NT2/D1 (cell line): ENCODE results near the gene COL23A1.

Experiments
- DNase-seq: peaks from one replicate; pipeline ENCODE4 v3.0.0-alpha.2; 2011; ENCODE audit warnings: low read depth, low spot score
- H3K27me3 ChIP-seq: 2 replicates; pipeline ENCODE4 v1.6.0; 2011; ENCODE audit warnings: mild to moderate bottlenecking; ENCODE audit not compliant: insufficient read length, insufficient read depth
- H3K36me3 ChIP-seq: 2 replicates; pipeline ENCODE4 v1.6.1; 2011; ENCODE audit warnings: mild to moderate bottlenecking, low read length, mixed read lengths; ENCODE audit not compliant: insufficient read depth, insufficient read length
- H3K4me1 ChIP-seq: 2 replicates; pipeline ENCODE4 v1.5.1; 2011; ENCODE audit not compliant: insufficient read depth, insufficient read length
- H3K4me3 ChIP-seq: 2 replicates; pipeline ENCODE4 v1.5.1; 2011; ENCODE audit warnings: low read depth; ENCODE audit not compliant: insufficient read length
- H3K9ac ChIP-seq: 2 replicates; pipeline ENCODE4 v1.6.0; 2011; ENCODE audit warnings: low read depth; ENCODE audit not compliant: insufficient read length
- H3K9me3 ChIP-seq: 2 replicates; pipeline ENCODE4 v1.5.1; 2011; ENCODE audit warnings: mild to moderate bottlenecking, low read length; ENCODE audit not compliant: insufficient read depth
- SUZ12 ChIP-seq: IDR thresholded peaks from 2 replicates; pipeline ENCODE4 v1.6.1; 2011; ENCODE audit not compliant: insufficient read length, insufficient read depth; ENCODE audit errors: extremely low read depth
- YY1 ChIP-seq: IDR thresholded peaks from 2 replicates; pipeline ENCODE4 v1.6.1; 2011; ENCODE audit not compliant: insufficient read length, insufficient read depth
- ZNF274 ChIP-seq: IDR thresholded peaks from 2 replicates; pipeline ENCODE4 v1.6.1; 2011; ENCODE audit warnings: mild to moderate bottlenecking, low read depth, low read length

Gene COL23A1

DNA sequence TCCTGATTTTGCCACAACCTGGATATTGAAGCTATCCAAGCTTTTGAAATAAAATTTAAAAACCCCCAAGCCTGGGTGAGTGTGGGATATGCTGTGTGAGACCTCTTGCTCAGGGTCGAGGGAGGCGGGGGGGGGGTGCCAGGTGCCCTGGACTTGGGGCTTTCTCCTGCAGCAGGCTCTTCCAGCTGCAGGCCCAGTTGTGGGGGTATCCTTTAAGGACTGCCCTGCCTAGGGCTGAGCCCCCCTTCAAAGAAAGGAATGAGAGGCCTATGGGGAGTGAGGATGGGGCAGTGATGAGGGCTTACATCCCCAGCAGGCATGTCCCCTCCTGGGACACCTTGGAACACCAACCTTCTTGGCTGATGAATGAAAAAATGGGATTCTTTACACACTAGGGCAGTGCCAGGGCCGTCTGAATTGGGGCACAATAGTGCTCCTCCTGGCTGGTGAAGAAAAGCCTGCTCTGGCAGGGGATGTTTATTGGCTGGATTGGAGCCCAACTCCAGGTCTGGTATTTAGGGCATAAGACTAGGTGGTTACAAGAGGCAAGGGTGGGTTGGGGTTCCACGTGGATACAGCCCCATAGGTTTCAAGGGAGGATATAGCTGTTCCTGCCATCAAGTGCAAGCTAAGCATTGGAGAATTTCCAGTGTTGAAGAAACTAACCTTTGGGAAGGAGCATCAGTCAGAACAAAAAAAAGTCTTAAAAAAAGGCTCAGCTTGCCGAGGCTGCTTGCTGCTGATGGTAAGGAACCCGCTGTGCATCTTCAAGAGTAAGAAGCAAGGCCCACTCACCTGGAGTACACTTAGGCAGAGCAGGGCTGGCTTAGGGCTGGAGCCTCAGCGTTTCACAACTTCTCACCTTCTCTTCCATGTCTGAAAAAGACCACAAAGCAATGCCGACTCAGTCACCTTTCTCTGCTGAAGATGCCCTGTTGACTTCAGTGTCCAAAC is 378.8 kb downstream of the COL23A1 start:
- no peaks in the 10 kb centered on the region for H3K9me3 ChIP-seq
- no peak overlapping the region for H3K4me3 ChIP-seq
- DNase-seq = no peak
- no peaks in the 10 kb centered on the region for H3K27me3 ChIP-seq
- peaks cover 92% of the 10 kb centered on the region for H3K36me3 ChIP-seq
- TF ChIP-seq ZNF274 = no peak
- TF ChIP-seq SUZ12 = no peak
- no peak for TF ChIP-seq YY1
- peaks cover 5% of the 10 kb centered on the region for H3K4me1 ChIP-seq
- no peak overlapping the region for H3K9ac ChIP-seq

DNA sequence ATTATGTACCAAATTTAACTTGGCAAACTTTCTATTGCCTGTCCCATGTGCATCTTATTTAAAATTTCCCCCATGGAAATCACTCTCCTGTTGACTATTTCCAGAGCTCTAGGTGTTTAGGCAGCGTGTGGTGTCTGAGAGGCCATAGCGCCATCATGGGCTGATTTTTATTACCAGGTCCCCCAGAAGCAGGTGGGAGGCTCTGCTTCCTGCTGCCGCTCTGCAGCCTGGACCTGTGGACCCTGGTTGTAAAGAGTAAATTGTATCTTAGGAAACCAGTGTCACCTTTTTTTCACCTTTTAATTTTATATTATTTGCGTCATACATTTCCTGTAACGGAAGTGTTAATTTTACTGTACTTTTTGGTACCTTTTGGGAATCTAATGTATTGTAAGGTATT is 379.5 kb downstream of the COL23A1 start:
- DNase-seq = no peak
- H3K9ac ChIP-seq = no peak overlapping the region
- H3K4me3 ChIP-seq = no peak overlapping the region
- peaks cover 93% of the 10 kb centered on the region for H3K36me3 ChIP-seq
- no peak for TF ChIP-seq SUZ12
- no peaks in the 10 kb centered on the region for H3K9me3 ChIP-seq
- H3K4me1 ChIP-seq = peaks cover 8% of the 10 kb centered on the region
- H3K27me3 ChIP-seq = no peaks in the 10 kb centered on the region

DNA sequence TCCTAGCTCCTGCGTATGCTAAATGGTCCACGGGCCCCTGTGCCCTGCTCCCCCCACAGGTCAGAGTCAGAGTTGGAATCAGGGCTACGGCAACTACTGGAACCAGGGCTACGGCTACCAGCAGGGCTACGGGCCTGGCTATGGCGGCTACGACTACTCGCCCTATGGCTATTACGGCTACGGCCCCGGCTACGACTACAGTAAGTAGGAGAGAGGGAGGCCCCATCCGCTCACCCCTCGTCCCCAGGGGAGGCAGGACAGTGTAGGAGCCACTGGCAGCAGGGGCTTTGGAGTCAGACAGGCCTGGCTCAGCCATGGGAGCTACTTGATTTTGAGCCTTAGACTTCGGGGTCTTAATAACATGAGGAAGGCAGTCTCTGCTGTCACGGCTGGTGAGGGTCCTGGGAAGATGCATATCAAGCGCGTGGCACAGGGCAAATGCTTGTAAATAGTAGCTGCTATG is 380.1 kb downstream of the COL23A1 start:
- H3K4me3 ChIP-seq = no peak overlapping the region
- TF ChIP-seq YY1 = no peak
- no peak for TF ChIP-seq SUZ12
- no peak for TF ChIP-seq ZNF274
- H3K4me1 ChIP-seq = peaks cover 8% of the 10 kb centered on the region
- H3K9me3 ChIP-seq = no peaks in the 10 kb centered on the region
- H3K9ac ChIP-seq = no peak overlapping the region
- no peak for DNase-seq
- no peaks in the 10 kb centered on the region for H3K27me3 ChIP-seq
- peaks cover 93% of the 10 kb centered on the region for H3K36me3 ChIP-seq

DNA sequence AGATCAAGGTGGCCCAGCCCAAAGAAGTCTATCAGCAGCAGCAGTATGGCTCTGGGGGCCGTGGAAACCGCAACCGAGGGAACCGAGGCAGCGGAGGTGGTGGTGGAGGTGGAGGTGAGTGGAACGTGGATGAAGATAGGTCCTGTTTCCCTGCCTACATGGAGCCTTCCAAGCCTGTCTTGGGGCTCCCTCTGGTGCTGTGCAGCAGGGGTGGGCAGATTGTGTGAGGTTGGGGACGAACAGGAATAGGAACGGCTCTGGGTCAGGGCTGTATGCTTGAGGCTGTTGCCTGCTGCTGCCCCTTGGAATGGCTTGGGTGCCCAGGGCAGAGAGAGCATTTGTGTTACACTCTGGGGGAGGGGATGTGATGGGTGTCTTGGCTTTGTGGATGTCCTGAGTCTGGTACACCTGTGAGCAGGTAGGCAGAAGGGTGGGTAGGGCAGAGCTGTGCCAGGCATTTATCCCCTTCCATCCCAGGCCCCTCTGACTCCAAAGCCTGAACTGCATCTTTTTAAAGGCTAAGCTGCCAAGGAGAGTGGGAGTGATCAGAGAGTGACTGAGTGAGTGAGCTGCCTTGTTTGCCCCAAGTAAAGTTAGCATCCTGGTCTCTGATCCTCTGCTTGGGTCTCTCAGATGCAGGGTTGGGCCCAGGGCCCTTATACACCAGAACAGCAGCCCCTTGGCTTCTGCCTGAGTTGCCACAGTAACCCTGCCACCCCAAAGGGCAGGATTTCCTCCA is 380.7 kb downstream of the COL23A1 start:
- Histone ChIP-seq H3K36me3 (peaks cover 89% of the 10 kb centered on the region), H3K4me1 (peaks cover 8% of the 10 kb centered on the region), H3K9me3 (no peaks in the 10 kb centered on the region), H3K27me3 (no peaks in the 10 kb centered on the region), H3K9ac (no peak overlapping the region), H3K4me3 (no peak overlapping the region)
- TF ChIP-seq ZNF274 = no peak
- TF ChIP-seq YY1 = no peak
- no peak for TF ChIP-seq SUZ12
- no peak for DNase-seq

DNA sequence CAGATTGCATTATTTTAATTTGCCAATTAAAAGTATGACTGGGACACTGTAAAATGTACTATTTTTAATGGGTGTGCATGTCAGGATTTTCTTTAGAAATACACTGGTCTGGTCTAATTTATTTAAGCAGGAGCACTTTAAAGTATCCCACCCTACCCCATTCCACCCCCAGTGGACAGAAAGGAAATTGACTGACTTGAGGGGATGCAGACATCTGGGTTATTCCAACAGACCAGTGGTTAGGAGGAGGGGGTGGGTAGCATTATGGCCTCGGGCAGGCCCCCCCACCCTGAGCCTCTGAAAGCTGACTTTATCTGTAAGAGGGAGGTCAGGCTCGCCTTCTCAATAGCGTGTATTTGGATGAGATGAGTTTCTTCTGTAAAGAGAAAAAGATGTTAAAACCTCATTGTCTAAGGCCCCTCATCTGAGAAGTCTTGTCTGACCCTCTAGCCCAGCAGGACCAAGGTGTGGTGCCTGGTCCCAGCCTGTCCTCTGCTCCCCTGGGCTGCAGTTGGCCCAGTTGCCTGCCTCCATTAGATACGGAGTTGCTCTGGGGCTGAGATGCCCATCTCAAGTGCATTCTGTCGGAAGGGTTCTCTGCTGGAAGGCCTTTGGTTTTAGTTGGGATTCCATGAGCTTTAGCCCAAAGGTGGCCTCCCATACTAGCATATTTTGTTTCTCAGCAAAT is 381.5 kb downstream of the COL23A1 start:
- Histone ChIP-seq H3K9ac (no peak overlapping the region), H3K4me3 (no peak overlapping the region), H3K36me3 (peaks cover 81% of the 10 kb centered on the region), H3K4me1 (peaks cover 8% of the 10 kb centered on the region), H3K9me3 (no peaks in the 10 kb centered on the region), H3K27me3 (no peaks in the 10 kb centered on the region)
- no peak for DNase-seq
- TF ChIP-seq YY1 (no peak), ZNF274 (no peak), SUZ12 (no peak)

DNA sequence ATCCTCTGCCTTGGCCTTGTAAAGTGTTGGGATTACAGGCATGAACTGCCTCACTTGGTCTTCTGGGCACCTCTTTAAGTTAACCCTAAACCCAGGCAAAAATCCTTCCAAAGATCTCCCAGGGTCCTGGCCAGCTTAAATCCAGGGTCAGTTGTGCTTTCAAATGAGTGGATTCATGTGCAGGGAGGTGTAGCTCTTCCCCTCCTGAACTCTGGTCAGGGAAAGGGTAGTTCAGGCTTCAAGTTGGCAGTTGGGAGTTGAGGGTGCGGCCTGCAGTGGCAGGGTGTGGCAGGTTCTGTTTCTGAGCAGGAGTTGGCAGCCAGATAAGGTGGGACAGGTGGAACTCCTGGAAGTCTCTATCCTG is 382.3 kb downstream of the COL23A1 start:
- Histone ChIP-seq H3K4me1 (peaks cover 8% of the 10 kb centered on the region), H3K9me3 (no peaks in the 10 kb centered on the region), H3K4me3 (no peak overlapping the region), H3K9ac (no peak overlapping the region), H3K27me3 (no peaks in the 10 kb centered on the region), H3K36me3 (peaks cover 76% of the 10 kb centered on the region)
- DNase-seq = no peak
- TF ChIP-seq SUZ12 = no peak
- no peak for TF ChIP-seq ZNF274
- TF ChIP-seq YY1 = no peak
